Activated CD4-positive, alpha-beta T cell treated with anti-CD3 and anti-CD28 coated beads, Interleukin-2, amount 10 ng/mL, durations not matched to agents 24 days and 14 days (primary cell): Measurements from ENCODE around the gene DACH2. TPM values are rescaled to one million over a fixed set of nuclear protein-coding genes. Genes with fewer than 3 reads are reported as not detected.

ENCODE experiments used
- DNase-seq: peaks from one replicate; pipeline ENCODE4 v3.0.0; 2022
- H3K27ac Mint-ChIP-seq: one replicate; pipeline ENCODE4 v1.8.0; 2022; ENCODE audit warnings: mild to moderate bottlenecking, mixed read lengths
- H3K27me3 Mint-ChIP-seq: one replicate; pipeline ENCODE4 v1.8.0; 2022; ENCODE audit warnings: mixed read lengths
- H3K36me3 Mint-ChIP-seq: one replicate; pipeline ENCODE4 v1.8.0; 2022; ENCODE audit warnings: low read depth, mild to moderate bottlenecking, mixed read lengths
- H3K4me1 Mint-ChIP-seq: one replicate; pipeline ENCODE4 v1.8.0; 2021; ENCODE audit warnings: mixed read lengths
- H3K4me3 Mint-ChIP-seq: one replicate; pipeline ENCODE4 v1.8.0; 2022; ENCODE audit warnings: mild to moderate bottlenecking, moderate library complexity, mixed read lengths
- H3K9me3 Mint-ChIP-seq: one replicate; pipeline ENCODE4 v1.8.0; 2021; ENCODE audit warnings: mixed read lengths
- intact Hi-C: fragments of 100-400 bp; cut with micrococcal nuclease; formaldehyde crosslinking; loops from one replicate; pipeline ENCODE4 v1.15.1; 2023
- total RNA-seq: library from RNA; stranded (reverse); gene quantifications from 2 replicates; pipeline ENCODE4 v1.2.3, GENCODE V29; 2022

The DACH2 gene
- total RNA-seq, 1 donor from 2014 or later: not detected

DNA sequence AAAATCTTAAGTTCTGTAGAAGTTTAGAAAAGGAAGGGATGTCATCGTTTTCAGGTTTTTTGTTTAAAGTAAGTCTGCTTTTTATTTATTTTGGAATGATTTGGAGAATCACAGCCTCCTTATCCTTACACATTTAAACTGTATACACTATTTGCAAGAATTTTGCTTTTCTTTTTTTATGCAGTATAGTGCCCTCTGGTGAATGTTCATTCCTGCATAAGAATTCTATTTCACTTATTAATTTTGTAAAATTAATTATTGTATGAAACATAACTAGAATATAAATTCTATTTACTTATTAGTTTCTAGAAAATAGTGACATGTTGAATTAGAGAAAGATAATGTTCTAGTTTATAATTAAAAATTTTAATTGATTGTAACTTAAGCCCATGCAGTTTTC is 44.6 kb downstream of the DACH2 start:
- no peaks in the 10 kb centered on the region for H3K4me1 Mint-ChIP-seq
- no peak overlapping the region for H3K4me3 Mint-ChIP-seq
- no peak overlapping the region for H3K27ac Mint-ChIP-seq
- H3K36me3 Mint-ChIP-seq: no peaks in the 10 kb centered on the region
- no peaks in the 10 kb centered on the region for H3K9me3 Mint-ChIP-seq
- intact Hi-C loops: no loop called here
- H3K27me3 Mint-ChIP-seq: no peaks in the 10 kb centered on the region
- no peak for DNase-seq

DNA sequence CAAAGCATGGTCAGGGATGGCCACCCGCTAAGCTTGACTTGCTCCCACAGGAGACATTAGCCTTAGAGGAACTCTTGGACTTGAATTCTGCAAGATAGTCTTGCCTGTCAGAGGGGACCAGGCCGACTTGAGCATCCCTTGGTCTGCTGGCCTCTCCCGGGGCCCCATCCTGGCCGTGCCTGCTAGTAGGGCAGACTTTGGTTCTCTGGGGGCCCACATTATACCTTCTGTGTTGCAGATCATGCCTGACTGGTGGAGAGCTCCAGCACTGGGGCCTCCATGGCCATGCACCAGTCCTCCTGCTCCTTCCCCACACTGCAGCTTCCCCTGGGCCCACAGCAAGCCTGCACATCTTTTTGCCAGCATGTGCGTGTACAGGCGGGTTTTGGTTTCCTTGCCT is 46.5 kb downstream of the DACH2 start:
- Mint-ChIP-seq H3K27ac (no peak overlapping the region), H3K4me1 (no peaks in the 10 kb centered on the region), H3K9me3 (no peaks in the 10 kb centered on the region), H3K36me3 (no peaks in the 10 kb centered on the region), H3K4me3 (no peak overlapping the region), H3K27me3 (no peaks in the 10 kb centered on the region)
- DNase-seq: no peak
- intact Hi-C loops: no loop called here

DNA sequence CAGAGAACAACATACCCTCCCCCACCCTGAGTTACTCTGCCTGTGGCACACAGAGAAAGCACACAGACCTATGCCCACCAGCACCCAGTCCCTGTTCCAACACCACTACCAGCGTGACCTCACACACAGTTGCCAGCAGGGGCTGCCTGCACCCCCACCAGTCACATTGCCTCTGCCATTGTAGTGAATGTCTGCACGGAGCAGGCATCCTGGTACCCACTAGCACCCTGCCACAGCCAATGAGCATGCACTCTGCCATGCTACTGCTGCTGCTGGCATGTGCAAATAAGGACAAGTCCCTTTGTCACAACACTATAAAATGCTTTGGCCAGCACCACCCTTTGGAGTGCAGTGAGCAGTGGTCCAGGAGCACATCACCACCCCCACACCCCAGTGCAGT is 47.1 kb downstream of the DACH2 start:
- no peak overlapping the region for H3K27ac Mint-ChIP-seq
- H3K4me3 Mint-ChIP-seq: no peak overlapping the region
- H3K27me3 Mint-ChIP-seq: no peaks in the 10 kb centered on the region
- no peaks in the 10 kb centered on the region for H3K9me3 Mint-ChIP-seq
- DNase-seq: no peak
- H3K36me3 Mint-ChIP-seq: no peaks in the 10 kb centered on the region
- H3K4me1 Mint-ChIP-seq: no peaks in the 10 kb centered on the region
- intact Hi-C loops: no loop called here

DNA sequence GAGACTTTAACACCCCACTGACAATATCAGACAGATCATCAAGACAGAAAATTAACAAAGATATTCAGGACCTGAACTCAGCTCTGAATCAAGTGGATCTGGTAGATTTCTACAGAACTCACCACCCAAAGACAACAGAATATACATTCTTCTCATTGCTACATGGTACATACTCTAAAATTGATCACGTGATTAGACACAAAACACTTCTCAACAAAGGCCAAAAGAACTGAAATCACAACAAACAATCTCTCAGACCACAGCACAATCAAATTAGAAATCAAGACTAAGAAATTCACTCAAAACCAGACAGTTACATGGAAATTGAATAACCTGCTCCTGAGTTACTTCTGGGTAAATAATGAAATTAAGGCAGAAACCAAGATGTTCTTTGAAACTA is 49.6 kb downstream of the DACH2 start:
- Mint-ChIP-seq H3K4me1 (no peaks in the 10 kb centered on the region), H3K27ac (no peak overlapping the region), H3K36me3 (no peaks in the 10 kb centered on the region), H3K27me3 (no peaks in the 10 kb centered on the region), H3K4me3 (no peak overlapping the region), H3K9me3 (no peaks in the 10 kb centered on the region)
- intact Hi-C loops: no loop called here
- DNase-seq: no peak

DNA sequence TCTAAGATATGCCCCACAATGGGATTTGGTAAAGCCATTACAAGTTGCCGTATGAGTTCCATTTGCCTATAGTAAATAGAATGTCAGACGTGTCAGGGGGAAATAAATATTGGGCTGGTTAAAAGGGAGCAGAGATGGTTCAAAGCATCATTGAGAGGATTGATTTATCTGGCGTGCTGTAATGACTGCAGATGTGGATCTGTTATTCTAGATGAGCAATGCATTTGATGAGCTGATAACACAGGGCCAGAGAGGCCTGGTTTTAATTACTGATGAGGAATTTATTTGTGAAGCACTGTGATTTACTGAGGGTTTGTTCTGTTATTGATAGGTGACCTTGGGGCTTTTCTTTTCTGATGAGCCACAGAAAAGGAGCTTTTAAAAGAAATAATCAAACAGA is 62.5 kb downstream of the DACH2 start:
- H3K4me1 Mint-ChIP-seq: no peaks in the 10 kb centered on the region
- no peaks in the 10 kb centered on the region for H3K27me3 Mint-ChIP-seq
- intact Hi-C loops: no loop called here
- no peak overlapping the region for H3K27ac Mint-ChIP-seq
- no peak for DNase-seq
- H3K4me3 Mint-ChIP-seq: no peak overlapping the region
- no peaks in the 10 kb centered on the region for H3K9me3 Mint-ChIP-seq
- H3K36me3 Mint-ChIP-seq: no peaks in the 10 kb centered on the region

DNA sequence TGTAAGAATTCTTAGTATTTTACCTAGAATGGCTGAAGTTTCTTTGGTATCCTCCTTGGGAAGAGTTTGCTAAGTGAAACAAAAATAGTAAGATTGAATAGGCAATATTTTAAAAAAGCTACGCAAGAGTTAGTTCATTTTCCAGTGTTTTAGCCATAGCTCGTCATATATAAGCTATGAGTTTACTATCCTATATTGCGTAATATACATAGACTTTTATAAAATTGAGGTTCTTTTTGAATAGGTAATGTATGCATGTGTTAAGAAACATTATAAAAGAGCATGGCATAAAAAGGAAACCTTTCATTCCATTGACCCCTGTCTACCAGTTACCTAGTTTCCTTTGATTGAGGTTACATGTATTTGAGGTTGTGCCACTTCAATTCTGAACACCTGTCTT is 67.0 kb downstream of the DACH2 start:
- no peak overlapping the region for H3K27ac Mint-ChIP-seq

DNA sequence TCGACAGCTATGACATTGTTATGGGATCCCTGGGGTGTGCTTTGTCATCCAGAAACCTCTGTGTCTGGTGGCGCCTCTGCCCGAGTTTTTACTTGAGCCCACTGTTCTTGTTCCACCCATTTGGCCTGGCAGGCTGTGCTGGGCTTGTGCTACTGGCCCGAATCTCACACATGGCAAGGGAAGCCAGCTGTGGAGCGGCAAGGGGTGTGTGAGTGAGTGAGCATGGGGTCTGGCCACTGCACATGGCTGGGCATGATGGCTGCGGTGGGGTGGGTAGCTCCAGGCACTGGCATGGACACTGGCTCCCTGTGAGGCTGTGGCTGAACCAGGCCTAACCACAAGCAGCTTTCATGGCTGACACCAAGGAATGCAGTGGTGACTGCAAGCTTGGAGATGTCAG is 89.2 kb downstream of the DACH2 start:
- Mint-ChIP-seq H3K9me3 (no peaks in the 10 kb centered on the region), H3K36me3 (no peaks in the 10 kb centered on the region), H3K4me3 (no peak overlapping the region), H3K27ac (no peak overlapping the region), H3K4me1 (no peaks in the 10 kb centered on the region), H3K27me3 (no peaks in the 10 kb centered on the region)
- intact Hi-C loops: no loop called here
- DNase-seq: no peak

More for the DNA sequence above, 67.0 kb downstream of the DACH2 start:
- Mint-ChIP-seq H3K36me3 (no peaks in the 10 kb centered on the region), H3K9me3 (no peaks in the 10 kb centered on the region), H3K27me3 (no peaks in the 10 kb centered on the region), H3K4me1 (no peaks in the 10 kb centered on the region), H3K4me3 (no peak overlapping the region)
- DNase-seq: no peak
- intact Hi-C loops: no loop called here

DNA sequence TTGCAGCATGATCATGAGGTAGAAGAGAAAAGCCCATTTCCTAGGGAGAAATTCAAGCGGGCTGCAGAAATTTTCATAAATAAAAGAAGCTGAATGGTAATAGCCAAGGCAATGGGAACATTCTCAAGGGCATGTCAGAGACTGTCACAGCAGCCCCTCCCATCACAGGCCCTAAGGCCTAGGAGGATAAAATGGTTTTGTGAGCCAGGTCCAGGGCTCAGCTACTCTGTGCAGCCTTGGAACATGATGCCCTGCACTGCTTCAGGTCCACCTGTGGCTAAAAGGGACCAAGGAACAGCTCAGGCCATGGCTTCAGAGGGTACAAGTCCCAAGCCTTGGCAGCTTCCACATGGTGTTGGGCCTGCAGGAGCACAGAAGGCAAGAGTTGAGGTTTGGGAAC is 93.3 kb downstream of the DACH2 start:
- H3K27me3 Mint-ChIP-seq: no peaks in the 10 kb centered on the region
- no peak for DNase-seq
- H3K36me3 Mint-ChIP-seq: no peaks in the 10 kb centered on the region
- intact Hi-C loops: no loop called here
- H3K4me1 Mint-ChIP-seq: no peaks in the 10 kb centered on the region
- H3K4me3 Mint-ChIP-seq: no peak overlapping the region
- peaks cover 3% of the 10 kb centered on the region for H3K9me3 Mint-ChIP-seq
- H3K27ac Mint-ChIP-seq: no peak overlapping the region

DNA sequence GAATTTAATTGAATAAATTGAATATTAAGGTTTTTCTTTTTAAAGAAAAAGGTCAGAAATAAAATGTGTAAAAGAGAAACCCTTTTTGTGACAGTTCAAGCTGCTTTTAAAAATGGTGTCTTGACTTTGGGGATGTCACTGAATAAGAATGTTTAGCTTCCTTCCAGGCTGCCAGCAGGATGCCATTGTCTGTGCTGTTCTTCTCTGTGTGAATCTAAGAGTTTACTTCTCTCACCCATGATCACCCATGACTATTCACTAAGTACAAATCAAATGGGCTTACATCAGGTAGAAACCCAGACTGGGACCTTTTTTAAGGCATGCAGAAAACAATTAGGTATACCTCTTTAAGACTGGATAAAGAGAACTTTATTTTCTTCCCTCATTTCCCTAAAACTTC is 115.3 kb downstream of the DACH2 start:
- Mint-ChIP-seq H3K27ac (no peak overlapping the region), H3K4me3 (no peak overlapping the region), H3K27me3 (no peaks in the 10 kb centered on the region), H3K36me3 (no peaks in the 10 kb centered on the region), H3K4me1 (no peaks in the 10 kb centered on the region), H3K9me3 (no peaks in the 10 kb centered on the region)
- intact Hi-C loops: no loop called here
- DNase-seq: no peak

DNA sequence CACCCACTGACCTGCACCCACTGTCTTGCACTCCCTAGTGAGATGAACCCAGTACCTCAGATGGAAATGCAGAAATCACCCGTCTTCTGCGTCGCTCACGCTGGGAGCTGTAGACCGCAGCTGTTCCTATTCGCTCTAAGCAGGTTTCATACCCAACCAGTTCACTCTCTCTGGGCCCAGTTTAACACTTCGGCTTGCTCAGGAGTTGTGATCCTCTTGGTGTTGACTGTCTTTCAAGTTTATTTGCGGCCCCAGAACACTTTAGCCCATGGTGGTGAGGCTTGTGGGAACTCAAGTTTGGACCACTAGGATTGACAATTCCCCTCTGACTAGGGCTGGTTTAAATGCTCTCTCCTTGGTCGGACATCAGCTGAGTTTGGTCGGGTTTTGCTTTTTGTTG is 147.0 kb downstream of the DACH2 start:
- Mint-ChIP-seq H3K4me1 (no peaks in the 10 kb centered on the region), H3K4me3 (no peak overlapping the region), H3K9me3 (no peaks in the 10 kb centered on the region), H3K27ac (no peak overlapping the region), H3K36me3 (no peaks in the 10 kb centered on the region), H3K27me3 (no peaks in the 10 kb centered on the region)
- intact Hi-C loops: no loop called here
- no peak for DNase-seq

DNA sequence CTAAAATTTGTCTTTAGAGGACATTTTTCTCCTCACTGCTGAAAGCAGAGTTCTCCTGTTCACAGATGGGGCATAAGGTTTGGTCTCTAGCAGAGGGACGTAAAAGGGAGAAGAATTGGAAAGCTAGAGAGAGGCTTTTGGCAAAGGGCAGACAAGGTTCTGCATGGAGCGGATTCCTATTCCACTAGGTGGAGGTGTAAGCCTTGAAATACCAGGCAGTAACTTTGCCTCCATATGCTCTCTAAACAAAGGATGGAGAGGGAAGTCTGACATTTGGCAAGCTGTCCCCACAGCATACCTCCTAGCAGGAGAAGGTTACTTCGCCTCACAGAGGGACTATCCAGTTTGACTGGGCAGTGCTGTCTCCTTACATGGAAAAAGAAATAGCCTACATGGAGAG is 174.7 kb downstream of the DACH2 start:
- no peak overlapping the region for H3K27ac Mint-ChIP-seq
- no peaks in the 10 kb centered on the region for H3K4me1 Mint-ChIP-seq
- H3K9me3 Mint-ChIP-seq: peaks cover 4% of the 10 kb centered on the region
- intact Hi-C loops: no loop called here
- no peaks in the 10 kb centered on the region for H3K27me3 Mint-ChIP-seq
- no peak overlapping the region for H3K4me3 Mint-ChIP-seq
- no peak for DNase-seq
- no peaks in the 10 kb centered on the region for H3K36me3 Mint-ChIP-seq

DNA sequence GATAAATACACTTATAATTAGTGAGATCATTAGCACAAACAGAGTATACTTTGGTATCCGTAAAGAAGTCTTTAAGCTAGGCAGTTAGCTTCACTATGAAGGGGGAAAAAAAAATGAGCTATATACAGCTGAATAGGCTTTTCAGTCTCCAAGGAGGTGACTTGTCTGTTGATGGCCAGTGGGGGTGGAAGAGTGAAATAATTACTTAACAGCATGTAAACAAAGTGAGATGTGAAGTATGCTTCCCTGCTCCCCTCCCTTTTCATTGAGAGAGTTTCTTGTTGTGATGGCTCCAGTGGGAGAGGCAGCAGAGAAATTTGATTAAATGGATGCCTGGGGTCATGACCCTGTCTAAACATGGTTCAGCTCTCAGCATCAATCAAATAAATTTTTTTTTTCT is 180.9 kb downstream of the DACH2 start:
- no peaks in the 10 kb centered on the region for H3K36me3 Mint-ChIP-seq
- H3K4me3 Mint-ChIP-seq: no peak overlapping the region
- intact Hi-C loops: no loop called here
- H3K4me1 Mint-ChIP-seq: no peaks in the 10 kb centered on the region
- H3K27me3 Mint-ChIP-seq: no peaks in the 10 kb centered on the region
- peaks cover 4% of the 10 kb centered on the region for H3K9me3 Mint-ChIP-seq
- H3K27ac Mint-ChIP-seq: no peak overlapping the region
- DNase-seq: no peak

DNA sequence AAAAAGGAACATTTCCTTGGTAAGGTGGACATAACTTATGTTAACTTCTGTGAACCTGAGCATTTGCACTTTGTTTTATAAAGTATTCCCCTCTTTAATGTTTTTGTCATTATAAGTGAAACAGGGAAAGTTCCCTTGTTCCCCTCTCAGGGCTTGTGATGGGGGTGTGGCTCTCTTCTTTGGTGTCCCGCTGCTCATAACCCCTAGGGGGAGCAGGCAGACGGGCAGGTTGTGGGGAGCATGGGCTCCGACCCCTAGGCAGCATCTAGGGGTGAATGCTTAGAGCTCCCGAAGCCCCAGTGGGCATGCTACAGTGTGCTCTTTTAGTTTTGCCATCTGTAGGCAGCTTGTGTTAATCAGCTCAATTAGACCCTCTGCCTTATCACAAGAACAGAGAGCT is 200.4 kb downstream of the DACH2 start:
- Mint-ChIP-seq H3K4me1 (no peaks in the 10 kb centered on the region), H3K27me3 (no peaks in the 10 kb centered on the region), H3K4me3 (no peak overlapping the region), H3K27ac (no peak overlapping the region), H3K36me3 (no peaks in the 10 kb centered on the region), H3K9me3 (no peaks in the 10 kb centered on the region)
- no peak for DNase-seq
- intact Hi-C loops: no loop called here

DNA sequence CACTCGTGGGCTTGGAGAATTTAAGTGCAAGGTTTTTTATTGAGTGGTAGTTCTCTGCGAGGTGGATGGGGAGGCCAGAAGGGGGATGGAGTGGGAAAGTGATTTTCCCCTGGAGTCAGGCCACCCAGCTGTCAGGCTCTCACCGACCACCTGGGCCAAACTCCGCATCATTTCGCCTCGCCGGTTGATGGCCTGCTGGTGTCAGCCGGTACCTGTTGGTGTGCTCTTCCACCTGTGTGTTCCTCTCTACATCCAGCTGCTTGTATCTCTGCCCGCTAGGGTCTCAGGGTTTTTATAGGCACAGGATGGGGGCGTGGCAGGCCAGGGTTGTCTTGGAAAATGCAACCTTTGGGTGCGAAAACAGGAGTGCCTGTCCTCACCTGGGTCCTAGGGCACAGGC is 200.9 kb downstream of the DACH2 start:
- Mint-ChIP-seq H3K27ac (no peak overlapping the region), H3K9me3 (no peaks in the 10 kb centered on the region), H3K36me3 (no peaks in the 10 kb centered on the region), H3K27me3 (no peaks in the 10 kb centered on the region), H3K4me1 (no peaks in the 10 kb centered on the region), H3K4me3 (no peak overlapping the region)
- intact Hi-C loops: no loop called here
- DNase-seq: no peak

DNA sequence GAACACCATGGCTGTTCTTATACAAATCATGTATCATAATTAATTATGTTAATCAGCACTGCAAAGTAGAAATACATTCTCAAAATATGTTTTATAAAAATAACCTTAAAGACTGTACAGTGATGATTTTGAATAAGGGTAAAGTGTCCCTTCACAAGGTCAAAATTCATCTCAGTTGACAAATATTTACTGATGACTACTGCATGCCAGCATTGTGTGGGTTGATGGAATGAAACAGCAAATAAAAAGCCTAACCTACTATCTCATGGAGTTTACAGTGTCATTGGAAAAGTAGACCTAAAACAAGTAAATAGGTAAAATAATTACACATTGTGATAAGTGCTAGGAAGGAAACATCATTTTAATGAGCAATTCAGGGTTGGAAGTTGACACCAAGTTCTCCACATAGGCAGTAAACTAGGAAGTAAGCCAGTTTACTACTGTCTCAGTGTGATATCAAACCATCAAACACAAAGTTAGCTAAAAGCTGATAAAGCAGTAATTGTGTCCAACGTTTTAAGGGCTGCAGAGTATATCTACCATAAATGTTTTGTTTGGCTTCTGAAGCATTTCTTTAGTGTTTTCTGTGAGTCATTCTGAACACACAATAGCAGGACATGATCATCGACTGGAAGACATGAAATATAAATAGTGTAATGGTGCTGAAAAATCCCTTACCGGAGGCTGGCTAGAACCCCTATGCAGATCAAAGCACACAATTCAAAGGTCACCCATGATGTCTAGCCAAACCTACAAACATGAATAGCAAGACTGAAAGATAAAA is 221.8 kb downstream of the DACH2 start:
- no peaks in the 10 kb centered on the region for H3K4me1 Mint-ChIP-seq
- intact Hi-C loops: no loop called here

More for the DNA sequence above, 221.8 kb downstream of the DACH2 start:
- no peak for DNase-seq
- no peak overlapping the region for H3K4me3 Mint-ChIP-seq
- H3K27ac Mint-ChIP-seq: no peak overlapping the region
- no peaks in the 10 kb centered on the region for H3K36me3 Mint-ChIP-seq
- H3K9me3 Mint-ChIP-seq: no peaks in the 10 kb centered on the region
- no peaks in the 10 kb centered on the region for H3K27me3 Mint-ChIP-seq
